22Rv1 (cell line): ENCODE results near the gene SLC1A2.

Experiments
- H3K27ac ChIP-seq: fragments of 450-650 bp; 2 replicates; pipeline ENCODE4 v1.5.1; 2017
- CTCF ChIP-seq: fragments of 450-650 bp; IDR thresholded peaks from 2 replicates; pipeline ENCODE4 v1.5.1; 2017; ENCODE audit warnings: mild to moderate bottlenecking
- ZFX ChIP-seq: fragments of 450-650 bp; IDR thresholded peaks from 2 replicates; pipeline ENCODE4 v1.6.1; 2017; ENCODE audit warnings: antibody characterized with exemption, borderline replicate concordance

SLC1A2 gene

GRCh38 chr11:35324183-35324886 is 95.0 kb downstream of the SLC1A2 start:
- TF ChIP-seq CTCF (no peak), ZFX (no peak)
- no peak overlapping the region for H3K27ac ChIP-seq

- H3K27ac ChIP-seq: no peak overlapping the region
- no peak for TF ChIP-seq ZFX
- TF ChIP-seq CTCF: no peak
Observed at GRCh38 chr11:35323076-35323868, 96.1 kb downstream of the SLC1A2 start.

- H3K27ac ChIP-seq: no peak overlapping the region
Observed at GRCh38 chr11:35322318-35322979, 96.9 kb downstream of the SLC1A2 start.

GRCh38 chr11:35321532-35322317 is 97.6 kb downstream of the SLC1A2 start:
- no peak for TF ChIP-seq CTCF
- TF ChIP-seq ZFX: no peak
- no peak overlapping the region for H3K27ac ChIP-seq

More at GRCh38 chr11:35322318-35322979, 96.9 kb downstream of the SLC1A2 start:
- TF ChIP-seq ZFX (no peak), CTCF (no peak)

GRCh38 chr11:35321111-35321510 is 98.2 kb downstream of the SLC1A2 start:
- TF ChIP-seq ZFX: no peak
- no peak for TF ChIP-seq CTCF

GRCh38 chr11:35318977-35319925 is 100.1 kb downstream of the SLC1A2 start:
- H3K27ac ChIP-seq: no peak overlapping the region

More at GRCh38 chr11:35321111-35321510, 98.2 kb downstream of the SLC1A2 start:
- no peak overlapping the region for H3K27ac ChIP-seq

More at GRCh38 chr11:35318977-35319925, 100.1 kb downstream of the SLC1A2 start:
- TF ChIP-seq ZFX: no peak
- TF ChIP-seq CTCF: no peak
